H9 (cell line): ENCODE results near the gene ALKAL2. TPM values are rescaled to one million over a fixed set of nuclear protein-coding genes. Genes with fewer than 3 reads are reported as not detected.
A peak's percentile ranks its signal among the peaks of the same experiment; 100 is the strongest.

ENCODE experiments used
- DNase-seq: peaks from one replicate; pipeline ENCODE4 v3.0.0-alpha.2; 2017
- H2AFZ ChIP-seq: one replicate; pipeline ENCODE4 v1.6.1; 2013; ENCODE audit warnings: mild to moderate bottlenecking, low read length, control low read depth, moderate library complexity
- H2AK5ac ChIP-seq: 2 replicates; pipeline ENCODE4 v1.6.1; 2013; ENCODE audit warnings: low read length, control low read depth, mixed read lengths; ENCODE audit not compliant: insufficient read length
- H2BK120ac ChIP-seq: one replicate; pipeline ENCODE4 v1.6.1; 2013; ENCODE audit warnings: low read depth, mild to moderate bottlenecking, low read length, control low read depth, inconsistent platforms; ENCODE audit not compliant: poor library complexity, severe bottlenecking
- H2BK12ac ChIP-seq: 2 replicates; pipeline ENCODE4 v1.6.1; 2013; ENCODE audit warnings: low read length, control low read depth, mixed read lengths, low read depth; ENCODE audit not compliant: insufficient read length
- H2BK15ac ChIP-seq: 2 replicates; pipeline ENCODE4 v1.6.1; 2013; ENCODE audit warnings: low read depth, low read length, control low read depth
- H2BK20ac ChIP-seq: one replicate; pipeline ENCODE4 v1.6.1; 2013; ENCODE audit warnings: low read depth, mild to moderate bottlenecking, low read length, control low read depth, inconsistent platforms; ENCODE audit not compliant: poor library complexity, severe bottlenecking
- H2BK5ac ChIP-seq: 2 replicates; pipeline ENCODE4 v1.6.1; 2013; ENCODE audit warnings: low read length, control low read depth, mixed read lengths; ENCODE audit not compliant: insufficient read length
- H3K14ac ChIP-seq: 2 replicates; pipeline ENCODE4 v1.6.1; 2013; ENCODE audit warnings: low read length, control low read depth; ENCODE audit not compliant: insufficient read depth
- H3K18ac ChIP-seq: 2 replicates; pipeline ENCODE4 v1.6.1; 2013; ENCODE audit warnings: low read depth, mild to moderate bottlenecking, mixed read lengths, low read length, control low read depth; ENCODE audit not compliant: insufficient read length
- H3K23ac ChIP-seq: 2 replicates; pipeline ENCODE4 v1.6.1; 2013; ENCODE audit warnings: low read length, control low read depth, mixed read lengths, low read depth; ENCODE audit not compliant: insufficient read length
- H3K23me2 ChIP-seq: 2 replicates; pipeline ENCODE4 v1.6.1; 2013; ENCODE audit warnings: low read depth, mild to moderate bottlenecking, mixed read lengths, low read length, control low read depth; ENCODE audit not compliant: insufficient read length, poor library complexity, severe bottlenecking
- H3K27ac ChIP-seq: 2 replicates; pipeline ENCODE4 v1.5.1; 2013; ENCODE audit warnings: low read length, control low read depth, mixed read lengths, low read depth; ENCODE audit not compliant: insufficient read length
- H3K27me3 ChIP-seq: 2 replicates; pipeline ENCODE4 v1.6.1; 2013; ENCODE audit warnings: low read length, control low read depth, inconsistent platforms; ENCODE audit not compliant: insufficient read depth
- H3K4ac ChIP-seq: 2 replicates; pipeline ENCODE4 v1.6.1; 2013; ENCODE audit warnings: low read depth, mild to moderate bottlenecking, control low read depth, inconsistent platforms, low read length, moderate library complexity
- H3K4me1 ChIP-seq: 2 replicates; pipeline ENCODE4 v1.6.1; 2013; ENCODE audit warnings: low read length, control low read depth, inconsistent platforms; ENCODE audit not compliant: insufficient read depth
- H3K4me2 ChIP-seq: 2 replicates; pipeline ENCODE4 v1.6.1; 2013; ENCODE audit warnings: low read length, control low read depth, mixed read lengths; ENCODE audit not compliant: insufficient read length, insufficient read depth
- H3K56ac ChIP-seq: 2 replicates; pipeline ENCODE4 v1.6.1; 2013; ENCODE audit warnings: low read depth, mild to moderate bottlenecking, mixed read lengths, low read length, control low read depth; ENCODE audit not compliant: insufficient read length
- H3K79me1 ChIP-seq: 2 replicates; pipeline ENCODE4 v1.6.1; 2013; ENCODE audit warnings: low read depth, mild to moderate bottlenecking, moderate library complexity, low read length, control low read depth, inconsistent platforms; ENCODE audit not compliant: insufficient read depth, poor library complexity, severe bottlenecking
- H3K79me2 ChIP-seq: 2 replicates; pipeline ENCODE4 v1.6.1; 2013; ENCODE audit warnings: low read length, control low read depth, inconsistent platforms; ENCODE audit not compliant: insufficient read depth
- H3K9ac ChIP-seq: 2 replicates; pipeline ENCODE4 v1.6.1; 2013; ENCODE audit warnings: low read length, control low read depth, mixed read lengths; ENCODE audit not compliant: insufficient read length; ENCODE audit errors: extremely low read depth
- H3K9me3 ChIP-seq: one replicate; pipeline ENCODE4 v1.6.1; 2013; ENCODE audit warnings: low read depth, low read length, inconsistent platforms; ENCODE audit not compliant: control insufficient read depth
- H3T11ph ChIP-seq: one replicate; pipeline ENCODE4 v1.6.1; 2013; ENCODE audit warnings: mild to moderate bottlenecking, low read length, control low read depth, inconsistent platforms
- H4K20me1 ChIP-seq: one replicate; pipeline ENCODE4 v1.6.1; 2013; ENCODE audit not compliant: control insufficient read depth, insufficient read length, insufficient read depth
- H4K5ac ChIP-seq: 2 replicates; pipeline ENCODE4 v1.6.1; 2013; ENCODE audit warnings: low read depth, mild to moderate bottlenecking, mixed read lengths, low read length, control low read depth; ENCODE audit not compliant: insufficient read length
- H4K8ac ChIP-seq: replicated peaks from 2 replicates; pipeline ENCODE4 v1.6.1; 2013; ENCODE audit warnings: low read length, control low read depth, mixed read lengths, low read depth; ENCODE audit not compliant: insufficient read length
- H4K91ac ChIP-seq: 2 replicates; pipeline ENCODE4 v1.6.1; 2013; ENCODE audit warnings: low read depth, mild to moderate bottlenecking, moderate library complexity, mixed read lengths, low read length, control low read depth; ENCODE audit not compliant: insufficient read length
- H3K27ac Mint-ChIP-seq, 3 experiments: 2 replicates in 2 of 3; 3 replicates in 1 of 3; pipeline ENCODE4 v1.8.0; 2020 to 2021; ENCODE audit warnings: mixed read lengths in 3 of 3, mild to moderate bottlenecking in 1 of 3, moderate library complexity in 1 of 3
- H3K27me3 Mint-ChIP-seq: 2 replicates; pipeline ENCODE4 v1.8.0; 2021; ENCODE audit warnings: low read depth, mild to moderate bottlenecking, moderate library complexity, mixed read lengths
- H3K36me3 Mint-ChIP-seq, 3 experiments: 2 replicates in 2 of 3; 3 replicates in 1 of 3; pipeline ENCODE4 v1.8.0; 2020 to 2021; ENCODE audit warnings: low read depth in 3 of 3, mixed read lengths in 3 of 3; ENCODE audit not compliant: insufficient read depth in 1 of 3
- H3K4me1 Mint-ChIP-seq, 2 experiments: 2 replicates each; pipeline ENCODE4 v1.8.0; 2020; ENCODE audit warnings: mixed read lengths in 2 of 2
- H3K4me3 Mint-ChIP-seq, 2 experiments: 2 replicates in 1 of 2; 3 replicates in 1 of 2; pipeline ENCODE4 v1.8.0; 2020 to 2021; ENCODE audit warnings: mild to moderate bottlenecking in 2 of 2, mixed read lengths in 2 of 2, moderate library complexity in 1 of 2
- H3K9me3 Mint-ChIP-seq, 2 experiments: 2 replicates in 1 of 2; 3 replicates in 1 of 2; pipeline ENCODE4 v1.8.0; 2020; ENCODE audit warnings: mild to moderate bottlenecking in 2 of 2, mixed read lengths in 2 of 2, moderate library complexity in 1 of 2
- WGBS: extraction: QIAGEN DNeasy Blood & Tissue Kit; methylation state at CpG from one replicate; pipeline ENCODE4 v1.1.7; 2013; ENCODE audit warnings: missing lambda C conversion rate, low lambda C conversion rate, mixed read lengths; ENCODE audit not compliant: insufficient read length; ENCODE audit errors: extremely low coverage; 5-methylcytosine and 5-hydroxymethylcytosine counted together
- total RNA-seq: library from RNA; stranded (reverse); gene quantifications from 2 replicates; pipeline ENCODE4 v1.2.1, GENCODE V29; 2021
- TF ChIP-seq, protein P1 (sequence below): fragments of 200-600 bp; sonication (generic); conservative IDR thresholded peaks from 3 replicates; pipeline ENCODE4 v1.8.0; 2021; ENCODE audit warnings: antibody characterized with exemption, mild to moderate bottlenecking

The ALKAL2 gene
- total RNA-seq, 1 experiment from 2014 or later, result 0.48 TPM

DNA sequence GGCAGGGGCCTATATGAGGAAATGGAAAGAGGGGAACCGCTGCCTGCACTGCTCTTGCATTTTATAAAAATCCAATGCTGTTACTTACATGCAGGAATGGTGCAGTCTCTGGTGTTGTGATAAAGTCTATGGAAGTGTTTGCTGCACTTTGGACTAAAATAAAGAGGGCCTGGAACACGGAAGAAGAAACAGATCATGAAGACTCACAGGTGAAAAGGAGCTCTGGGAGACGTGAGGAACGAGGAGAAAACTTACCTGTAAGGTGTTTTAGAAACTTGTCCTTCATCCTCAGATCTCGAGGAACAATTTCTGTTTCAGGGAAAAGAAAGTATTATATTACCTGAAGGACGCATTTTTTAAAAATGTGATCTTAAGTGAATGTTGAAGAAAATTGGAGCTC is 1.9 kb downstream of the ALKAL2 start:
- no peak overlapping the region for H3K23ac ChIP-seq
- no peak overlapping the region for H2BK12ac ChIP-seq
- H3K23me2 ChIP-seq, result peaks cover 18% of the 10 kb centered on the region
- H2BK15ac ChIP-seq, result no peak overlapping the region
- no peak overlapping the region for H3K27ac Mint-ChIP-seq
- no peak overlapping the region for H3K18ac ChIP-seq
- no peak overlapping the region for H4K8ac ChIP-seq
- WGBS, result no CpG with 5 or more reads among the region's 6 CpGs
- no peak overlapping the region for H2AFZ ChIP-seq
- no peaks in the 10 kb centered on the region for H4K20me1 ChIP-seq
- no peak overlapping the region for H2AK5ac ChIP-seq
- H3K4ac ChIP-seq, result no peak overlapping the region
- no peak overlapping the region for H3K4me2 ChIP-seq
- no peak overlapping the region for H2BK20ac ChIP-seq
- H3K4me1 ChIP-seq, result peaks cover 16% of the 10 kb centered on the region
- peaks cover 8% of the 10 kb centered on the region; the same call in 1 of the 2 replicates for H3K27me3 ChIP-seq
- no peaks in the 10 kb centered on the region for H3K9me3 Mint-ChIP-seq
- H3K9ac ChIP-seq, result no peak overlapping the region
- no peak overlapping the region for H3T11ph ChIP-seq
- H2BK5ac ChIP-seq, result no peak overlapping the region
- no peak overlapping the region for H4K91ac ChIP-seq
- H3K56ac ChIP-seq, result no peak overlapping the region
- no peak overlapping the region for H4K5ac ChIP-seq
- DNase-seq, result no peak
- H3K4me3 Mint-ChIP-seq, result peak overlapping the region in 1 of 2 experiments; percentile 27; a peak in 1 of 5 replicates
- H2BK120ac ChIP-seq, result no peak overlapping the region
- no peaks in the 10 kb centered on the region for H3K79me1 ChIP-seq
- H3K14ac ChIP-seq, result no peak overlapping the region
- H3K79me2 ChIP-seq, result no peaks in the 10 kb centered on the region
- peaks cover 13 to 15% (median 13%) of the 10 kb centered on the region in 3 experiments for H3K36me3 Mint-ChIP-seq
- H3K27ac ChIP-seq, result no peak overlapping the region
- TF ChIP-seq, protein P1, sequence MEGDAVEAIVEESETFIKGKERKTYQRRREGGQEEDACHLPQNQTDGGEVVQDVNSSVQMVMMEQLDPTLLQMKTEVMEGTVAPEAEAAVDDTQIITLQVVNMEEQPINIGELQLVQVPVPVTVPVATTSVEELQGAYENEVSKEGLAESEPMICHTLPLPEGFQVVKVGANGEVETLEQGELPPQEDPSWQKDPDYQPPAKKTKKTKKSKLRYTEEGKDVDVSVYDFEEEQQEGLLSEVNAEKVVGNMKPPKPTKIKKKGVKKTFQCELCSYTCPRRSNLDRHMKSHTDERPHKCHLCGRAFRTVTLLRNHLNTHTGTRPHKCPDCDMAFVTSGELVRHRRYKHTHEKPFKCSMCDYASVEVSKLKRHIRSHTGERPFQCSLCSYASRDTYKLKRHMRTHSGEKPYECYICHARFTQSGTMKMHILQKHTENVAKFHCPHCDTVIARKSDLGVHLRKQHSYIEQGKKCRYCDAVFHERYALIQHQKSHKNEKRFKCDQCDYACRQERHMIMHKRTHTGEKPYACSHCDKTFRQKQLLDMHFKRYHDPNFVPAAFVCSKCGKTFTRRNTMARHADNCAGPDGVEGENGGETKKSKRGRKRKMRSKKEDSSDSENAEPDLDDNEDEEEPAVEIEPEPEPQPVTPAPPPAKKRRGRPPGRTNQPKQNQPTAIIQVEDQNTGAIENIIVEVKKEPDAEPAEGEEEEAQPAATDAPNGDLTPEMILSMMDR, result no peak
- H3K4me1 Mint-ChIP-seq, result peaks cover 40 to 43% of the 10 kb centered on the region in 2 experiments
- H3K27me3 Mint-ChIP-seq, result peaks cover 56% of the 10 kb centered on the region
- H3K9me3 ChIP-seq, result no peaks in the 10 kb centered on the region
